GM18870 (cell line): ENCODE data around the gene CRYBB2.
"Not testable (repeated sequence)": the region's sequence is repeated elsewhere in the genome, so short reads cannot be mapped to it uniquely, and the experiment has no call there.

Experiments
- ATAC-seq: cut with Tn5 transposase; IDR thresholded peaks from one replicate; pipeline ENCODE4 v1.9.1; 2021; ENCODE audit warnings: moderate library complexity; ENCODE audit not compliant: unreplicated experiment

Gene CRYBB2, protein sequence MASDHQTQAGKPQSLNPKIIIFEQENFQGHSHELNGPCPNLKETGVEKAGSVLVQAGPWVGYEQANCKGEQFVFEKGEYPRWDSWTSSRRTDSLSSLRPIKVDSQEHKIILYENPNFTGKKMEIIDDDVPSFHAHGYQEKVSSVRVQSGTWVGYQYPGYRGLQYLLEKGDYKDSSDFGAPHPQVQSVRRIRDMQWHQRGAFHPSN

DNA sequence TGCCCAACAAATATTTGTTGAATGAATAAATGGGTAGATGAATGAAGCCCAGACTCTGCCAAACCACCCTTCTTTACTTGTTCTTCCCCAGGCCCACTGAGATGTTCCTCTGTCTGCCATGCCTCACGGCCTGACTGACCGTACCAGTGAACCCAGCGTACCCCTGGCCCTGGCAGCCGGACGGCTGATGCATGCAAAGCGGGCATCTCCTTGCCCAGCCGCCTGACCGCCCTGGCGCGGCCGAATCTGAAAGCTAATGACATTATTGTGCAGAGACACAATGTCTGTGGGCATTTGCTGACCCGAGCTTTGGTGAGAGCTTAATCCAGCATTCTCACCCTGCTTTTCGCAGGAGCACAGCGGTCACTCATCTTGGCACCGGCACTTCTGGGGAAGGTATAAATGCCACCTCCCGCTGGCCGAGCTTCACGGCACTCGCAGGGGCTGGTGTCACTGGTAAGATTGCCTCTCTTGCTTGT, at the start of gene CRYBB2:
TSS of gene CRYBB2 (plus strand) at position 429 of the 479 bp plus-strand sequence. CDS start 1,791 bp downstream, outside the sequence.
- ATAC-seq = no peak

DNA sequence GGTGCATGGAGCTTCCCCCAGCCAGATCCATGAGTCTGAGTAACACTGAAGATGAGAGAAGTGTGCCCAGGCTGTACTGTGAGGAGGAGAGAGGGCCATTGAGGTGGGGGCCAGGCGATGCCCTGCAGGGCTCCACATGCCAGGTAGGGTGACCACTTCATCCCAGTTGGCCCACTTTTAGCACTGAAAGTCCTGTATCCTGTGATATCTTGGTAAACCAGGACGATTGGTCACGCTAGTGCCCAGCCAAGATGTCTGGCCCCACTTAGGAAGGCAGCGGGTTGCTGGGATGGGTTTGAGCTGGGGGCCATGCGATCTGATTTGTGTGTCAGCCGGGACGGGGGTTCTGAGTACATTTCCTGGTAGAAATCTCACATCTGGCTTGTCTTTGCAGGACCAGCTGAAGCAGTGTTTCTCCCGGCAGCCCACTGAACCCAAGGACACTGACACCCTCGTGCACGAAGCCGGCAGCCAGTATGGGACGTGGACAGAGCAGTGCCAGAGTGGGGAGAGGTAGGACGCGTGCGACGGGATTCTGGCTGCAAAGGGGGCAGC, 48.9 kb upstream of the CRYBB2 start:
- ATAC-seq = no peak

DNA sequence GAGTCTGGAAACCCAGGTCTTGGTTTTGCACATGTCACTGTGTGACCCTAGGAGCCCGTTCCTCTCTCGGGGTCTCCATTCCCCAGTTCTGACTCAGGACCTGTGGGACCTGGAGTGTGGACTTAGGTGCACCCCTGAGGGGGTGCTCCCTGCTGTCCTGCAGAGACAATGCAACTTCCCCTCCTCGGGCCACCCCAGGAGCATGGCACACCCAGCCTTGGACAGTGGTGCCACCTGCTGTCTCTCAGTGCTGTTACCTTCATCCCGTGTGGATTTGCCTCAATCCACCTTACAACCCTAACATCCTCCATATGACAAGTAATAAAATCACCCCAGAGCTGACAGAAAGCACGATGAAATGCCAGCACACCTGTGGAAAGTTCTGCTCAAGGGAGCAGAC, 47.3 kb upstream of the CRYBB2 start:
- ATAC-seq = no peak

DNA sequence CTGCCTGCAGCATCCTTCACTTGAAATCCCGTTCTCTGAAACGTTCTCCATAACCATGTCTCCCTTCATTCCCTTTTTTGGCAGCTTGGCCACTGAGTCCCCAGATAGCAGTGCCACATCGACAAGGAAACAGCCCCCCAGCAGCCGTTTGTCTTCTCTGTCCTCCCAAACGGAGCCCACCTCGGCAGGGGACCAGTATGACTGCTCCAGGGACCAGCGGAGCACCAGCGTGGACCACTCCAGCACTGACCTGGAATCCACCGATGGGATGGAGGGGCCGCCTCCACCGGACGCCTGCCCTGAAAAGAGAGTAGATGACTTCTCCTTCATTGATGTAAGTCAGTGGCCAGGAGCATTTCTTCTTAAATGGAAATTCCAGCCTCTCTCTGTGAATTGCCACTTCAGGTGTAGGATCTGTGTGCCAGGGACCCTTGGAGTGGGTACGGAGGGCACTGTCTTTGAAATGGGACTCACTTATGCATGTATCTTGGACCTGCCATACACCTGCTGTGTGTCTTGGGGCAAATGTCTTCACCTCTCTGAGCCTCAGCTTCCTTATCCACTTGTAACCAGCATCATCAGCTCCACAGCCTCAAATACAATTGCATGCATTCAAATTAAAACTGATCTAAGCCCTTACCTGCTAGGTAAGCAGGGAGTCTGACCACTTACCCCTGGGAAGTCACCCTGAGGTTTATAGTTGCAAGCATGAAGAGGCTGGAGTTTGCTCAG, 45.1 kb upstream of the CRYBB2 start:
- ATAC-seq = no peak

DNA sequence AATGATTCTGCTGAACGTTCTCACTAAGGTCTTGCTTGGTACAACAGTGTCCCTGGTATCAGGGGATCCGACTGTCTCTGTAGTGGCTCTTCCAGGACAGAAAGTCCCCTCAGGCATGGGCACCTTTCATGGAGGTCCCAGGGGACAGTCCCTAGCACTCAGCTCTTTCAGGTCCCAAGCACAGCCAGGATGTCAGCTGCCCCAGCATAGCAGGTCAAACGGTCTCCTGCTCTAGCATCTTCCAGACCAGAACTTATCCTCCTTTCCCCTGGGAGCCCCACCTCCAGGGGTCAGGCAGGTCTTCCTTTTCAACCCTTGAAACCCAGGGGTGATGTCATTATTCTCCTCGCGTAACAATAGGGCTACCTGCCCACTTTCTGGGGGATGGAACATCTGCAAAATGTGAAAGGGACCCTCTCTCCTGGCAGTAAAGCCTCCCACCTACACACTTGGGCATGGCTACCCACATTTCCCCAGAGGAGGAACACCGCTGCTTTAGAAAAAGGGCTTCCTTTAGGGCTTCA, 44.5 kb upstream of the CRYBB2 start:
- ATAC-seq = no peak

DNA sequence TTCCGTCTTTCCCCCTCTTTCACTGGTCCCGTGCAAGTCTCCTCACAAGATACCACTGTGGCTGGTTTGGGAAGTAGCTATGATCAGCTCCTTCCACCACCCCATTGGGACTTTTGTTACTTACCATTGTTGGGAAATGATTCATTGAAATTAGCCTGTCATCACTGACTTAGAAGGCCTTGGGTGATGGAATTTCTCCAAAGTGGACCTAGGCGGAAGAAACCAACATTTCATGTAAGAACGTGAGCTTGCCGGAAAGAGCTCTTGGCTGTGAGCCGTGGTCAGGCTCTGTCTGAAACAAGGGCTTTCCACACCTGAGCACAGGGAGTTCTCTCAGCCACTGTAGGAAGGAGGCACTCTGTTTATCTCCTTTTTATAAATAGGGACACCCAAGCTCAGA, 43.3 kb upstream of the CRYBB2 start:
- no peak for ATAC-seq

DNA sequence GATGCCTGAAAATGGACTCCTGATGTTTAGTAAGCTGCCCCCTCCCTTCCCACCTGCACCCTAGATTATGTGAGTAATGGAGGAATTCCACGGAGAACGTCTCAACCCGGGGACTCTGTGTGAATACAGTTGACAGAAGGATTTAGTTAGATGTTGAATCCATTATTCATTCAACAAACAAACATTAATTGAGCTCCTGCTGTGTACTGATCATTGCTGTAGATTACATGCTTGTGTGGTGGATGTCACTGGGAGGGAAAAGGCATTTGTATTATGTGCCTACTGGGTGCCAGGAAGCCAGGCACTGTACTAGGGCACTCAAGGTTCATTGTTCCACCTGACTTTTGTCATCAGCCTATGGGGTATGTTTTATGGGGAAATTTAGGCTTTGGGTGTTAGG, 42.6 kb upstream of the CRYBB2 start:
- ATAC-seq = no peak

DNA sequence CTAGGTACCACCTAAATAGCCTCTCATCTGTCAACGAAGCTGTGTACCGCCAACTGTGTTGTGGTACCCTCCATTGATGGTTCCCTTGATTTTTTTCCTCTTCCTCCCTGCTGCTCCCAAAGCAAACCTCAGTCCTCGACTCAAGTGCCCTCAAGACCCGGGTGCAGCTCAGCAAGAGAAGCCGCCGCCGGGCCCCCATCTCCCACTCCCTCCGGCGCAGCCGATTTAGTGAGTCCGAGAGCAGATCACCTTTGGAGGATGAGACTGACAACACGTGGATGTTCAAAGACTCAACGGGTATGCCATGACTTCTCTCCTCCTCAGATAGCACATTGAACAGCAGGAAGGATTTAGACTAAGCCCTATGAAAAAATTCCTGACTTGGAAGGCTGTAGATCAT, 42.2 kb upstream of the CRYBB2 start:
- no peak for ATAC-seq

DNA sequence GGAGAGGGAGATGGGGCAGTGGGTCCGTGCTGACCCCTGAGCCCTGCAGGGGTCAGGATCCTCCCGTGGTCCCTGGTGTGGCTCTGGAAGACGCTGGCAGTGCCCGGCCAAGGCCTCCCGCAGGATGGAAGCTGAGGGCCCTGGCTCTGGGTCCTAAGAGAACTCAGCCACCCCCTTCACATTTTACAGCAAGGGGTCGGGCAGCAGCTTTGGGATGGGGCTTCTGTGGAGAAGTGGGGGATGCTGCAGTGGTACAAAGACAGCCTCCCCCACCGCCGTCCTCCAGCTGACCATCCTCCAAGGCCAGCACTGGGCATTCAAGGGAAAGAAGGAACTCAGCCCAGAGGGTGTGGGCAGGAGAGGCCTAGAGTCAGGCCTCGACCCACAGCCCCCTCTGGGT, 41.5 kb upstream of the CRYBB2 start:
- ATAC-seq = no peak

DNA sequence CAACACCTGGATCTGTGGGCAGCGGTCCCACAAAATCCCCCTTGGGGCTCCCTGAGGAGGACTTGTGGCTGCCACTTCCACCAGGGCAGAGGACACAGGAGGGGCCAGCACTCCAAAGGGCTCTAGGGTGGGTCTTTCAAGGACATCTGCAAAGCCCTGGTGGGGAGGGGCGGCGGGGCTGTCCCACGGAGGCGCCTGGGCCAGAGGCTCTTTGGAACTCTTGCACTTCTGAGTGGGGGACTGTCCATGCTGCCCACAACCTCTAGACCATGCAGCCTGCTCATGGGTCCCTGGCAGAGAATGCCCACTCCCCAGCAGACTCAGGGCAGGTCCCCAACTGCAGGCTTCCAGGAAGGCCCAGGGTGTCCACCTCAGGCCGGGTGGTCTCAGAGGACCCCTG, 41.1 kb upstream of the CRYBB2 start:
- ATAC-seq = not testable (repeated sequence)

DNA sequence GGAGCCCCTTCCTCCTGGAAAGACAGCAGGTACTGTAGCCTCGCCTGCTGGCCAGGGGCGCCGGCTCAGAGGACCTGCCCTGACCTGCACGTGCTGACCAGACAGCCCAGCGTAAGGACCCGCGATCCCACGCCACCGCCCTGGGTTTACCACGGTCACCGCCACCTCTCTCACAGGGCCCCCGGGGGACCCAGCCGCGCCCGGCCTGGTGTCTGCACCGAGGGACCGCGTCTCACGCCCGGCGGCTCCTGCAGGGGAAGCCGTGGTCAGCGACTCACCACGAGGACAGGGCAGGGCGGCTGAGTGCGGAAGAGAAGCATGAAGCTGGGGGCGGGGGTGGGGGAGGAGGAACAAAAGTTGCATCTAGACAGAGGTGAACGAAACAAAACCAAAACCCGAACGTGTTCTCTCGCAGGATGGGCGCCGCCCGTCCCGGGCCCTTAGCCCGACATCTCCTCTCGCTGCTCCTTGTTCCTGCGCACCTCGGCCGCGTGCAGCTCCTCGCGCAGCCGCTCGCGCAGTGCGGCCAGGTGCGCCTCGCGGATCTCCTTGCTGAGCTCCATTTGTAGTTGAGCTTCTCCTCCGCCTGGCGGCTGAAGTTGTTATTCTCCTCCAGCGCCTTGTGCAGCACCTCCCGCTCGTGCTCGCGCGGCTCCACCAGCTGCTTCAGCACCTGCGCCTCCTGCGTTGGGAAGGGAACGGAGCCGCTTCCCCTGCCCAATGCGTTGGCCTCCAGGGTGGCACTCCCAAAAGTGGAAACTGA, 40.4 kb upstream of the CRYBB2 start:
- not testable (repeated sequence) for ATAC-seq

DNA sequence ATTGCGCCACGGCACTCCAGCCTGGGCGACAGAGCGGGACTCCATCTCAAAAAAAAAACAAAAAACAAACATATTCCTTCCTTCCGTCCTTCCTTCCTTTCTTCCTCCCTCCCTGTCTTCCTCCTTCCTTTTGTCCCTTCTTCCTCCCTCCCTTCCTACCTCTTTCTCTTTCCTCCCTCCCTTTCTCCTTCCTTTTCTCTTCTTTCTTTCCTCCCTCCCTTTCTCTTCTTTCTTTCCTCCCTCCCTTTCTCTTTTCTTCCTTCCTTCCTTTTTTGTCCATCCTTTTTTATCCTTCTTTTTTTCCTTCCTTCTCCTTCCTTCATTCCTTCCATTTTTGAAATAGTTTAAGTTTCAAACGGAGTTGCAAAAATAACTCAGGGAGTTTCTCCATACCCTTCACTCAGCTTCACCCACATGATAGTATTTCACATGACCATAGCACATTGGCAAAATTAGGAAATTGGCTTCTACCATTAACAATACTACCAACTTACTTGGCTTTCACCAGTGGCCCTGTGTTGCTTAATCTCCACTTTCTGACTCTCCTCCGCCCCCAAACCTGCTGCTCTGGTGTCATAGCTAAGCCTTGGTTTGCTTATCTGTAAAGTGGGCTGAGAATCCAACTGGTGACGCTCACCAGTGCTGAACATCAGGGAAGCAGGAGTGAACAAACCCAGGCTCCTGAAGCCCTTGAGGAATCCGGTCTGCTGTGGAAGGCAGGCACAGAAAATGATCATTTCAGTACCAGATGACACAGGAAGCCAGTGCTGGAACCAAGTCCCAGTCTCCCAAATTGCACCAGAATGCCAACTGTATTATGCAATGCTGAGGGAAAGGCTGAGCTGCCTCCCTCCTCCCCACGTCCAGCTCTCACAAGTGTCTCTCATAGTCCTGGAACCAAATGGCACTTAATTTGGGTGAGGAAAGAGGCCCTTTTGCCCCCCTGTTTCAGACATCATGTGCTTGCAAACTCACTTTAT, 37.0 kb upstream of the CRYBB2 start:
- no peak for ATAC-seq

DNA sequence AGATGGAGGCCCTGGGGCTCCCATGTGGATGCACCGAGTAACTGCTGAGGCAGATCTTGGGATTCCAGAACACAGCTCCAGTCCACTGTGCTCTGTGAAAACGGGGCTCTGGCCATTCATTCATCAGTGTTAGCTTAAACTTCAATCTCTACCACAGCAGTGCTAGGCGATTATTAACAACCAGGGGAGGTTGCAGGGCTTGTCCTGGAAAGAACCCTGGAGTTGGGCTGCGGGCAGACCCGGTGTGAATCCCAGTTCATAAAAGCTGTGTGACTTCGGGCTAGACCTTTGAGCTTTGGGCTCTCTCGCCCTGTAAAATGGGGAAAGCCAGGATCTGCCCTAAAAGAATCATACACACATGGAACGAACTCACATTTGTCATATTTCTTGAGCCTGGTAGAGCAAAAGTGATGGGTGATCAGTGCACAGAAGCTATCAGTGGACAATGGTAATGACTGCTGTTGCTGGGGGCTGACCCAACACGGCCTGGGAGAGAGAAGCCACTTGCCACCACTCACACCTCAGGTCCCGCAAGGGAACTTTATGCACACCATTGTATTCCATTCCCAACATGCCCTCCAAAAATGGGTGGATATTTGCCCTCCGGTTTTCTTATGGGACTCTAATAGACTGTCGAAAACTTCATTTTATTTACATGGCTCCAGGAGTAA, 35.4 kb upstream of the CRYBB2 start:
- ATAC-seq = no peak

DNA sequence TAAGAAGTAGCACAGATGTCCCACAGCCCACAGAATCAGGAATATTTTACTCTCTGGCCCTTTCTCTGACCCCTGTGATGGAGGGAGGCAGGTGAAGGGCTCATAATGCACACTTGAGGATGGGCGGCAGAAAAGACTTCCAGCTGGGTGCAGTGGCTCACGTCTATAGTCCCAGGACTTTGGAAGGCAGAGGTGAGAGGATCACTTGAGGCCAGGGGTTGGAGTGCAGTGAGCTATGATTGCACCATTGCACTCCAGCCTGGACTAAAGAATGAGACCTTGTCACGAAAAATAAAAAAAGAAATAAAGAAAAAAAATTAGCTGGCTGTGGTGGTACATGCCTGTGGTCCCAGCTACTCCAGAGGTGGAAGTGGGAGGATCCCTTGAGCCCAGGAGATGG, 33.3 kb upstream of the CRYBB2 start:
- no peak for ATAC-seq

DNA sequence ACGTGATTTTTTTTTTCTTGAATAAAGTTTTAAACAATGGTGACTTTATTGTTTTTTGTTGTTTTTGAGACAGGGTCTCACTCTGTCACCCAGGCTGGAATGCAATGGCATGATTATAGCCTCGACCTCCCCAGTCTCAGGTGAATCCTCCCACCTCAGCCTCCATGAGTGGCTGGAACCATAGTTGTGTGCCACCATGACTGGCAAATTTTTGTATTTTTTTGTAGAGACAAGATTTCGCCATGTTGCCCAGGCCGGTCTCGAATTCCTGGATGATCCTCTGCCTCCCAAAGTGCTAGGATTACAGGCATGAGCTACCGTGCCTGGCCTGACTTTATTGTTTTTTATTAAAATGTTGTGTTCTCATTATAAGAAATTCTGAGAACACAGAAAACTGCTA, 32.0 kb upstream of the CRYBB2 start:
- ATAC-seq = no peak

DNA sequence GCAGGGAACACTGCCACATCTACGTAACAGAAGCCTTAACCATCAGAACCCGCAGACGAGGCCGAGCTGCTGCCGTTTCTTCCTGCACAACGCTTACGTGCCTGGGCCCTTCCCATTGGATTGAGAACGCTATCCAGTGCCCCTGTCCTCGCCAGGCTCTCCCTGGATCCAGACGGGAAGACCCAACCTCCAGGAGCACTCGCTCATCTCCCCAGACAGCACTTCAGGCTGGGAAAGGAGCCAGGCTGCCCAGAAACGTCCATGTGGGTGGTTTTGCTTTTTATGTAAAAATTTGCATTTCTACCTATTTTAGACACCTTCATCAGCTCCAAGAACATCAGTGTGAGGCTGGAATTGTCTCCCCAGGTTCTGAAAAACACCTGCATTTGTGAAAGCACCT, 27.0 kb upstream of the CRYBB2 start:
- no peak for ATAC-seq

DNA sequence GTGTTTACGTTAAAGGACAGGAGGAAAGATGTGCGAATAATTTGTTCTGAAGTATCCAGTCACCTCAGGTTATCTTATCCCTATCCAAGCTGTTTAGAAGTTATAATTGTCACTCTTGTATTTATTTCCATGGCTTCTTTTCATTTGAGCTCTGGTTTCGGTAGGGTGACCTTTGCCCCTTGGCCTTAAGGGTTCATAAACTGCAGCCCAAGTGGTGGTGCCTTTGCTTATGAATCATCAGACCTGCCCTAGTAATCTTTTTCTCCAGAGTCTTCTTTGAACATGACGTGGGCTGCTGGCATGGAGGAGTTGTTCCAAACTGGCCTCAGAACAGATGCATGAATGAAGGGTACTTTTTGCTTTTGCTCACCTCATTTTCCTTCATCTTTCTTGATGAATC, 26.3 kb upstream of the CRYBB2 start:
- no peak for ATAC-seq

DNA sequence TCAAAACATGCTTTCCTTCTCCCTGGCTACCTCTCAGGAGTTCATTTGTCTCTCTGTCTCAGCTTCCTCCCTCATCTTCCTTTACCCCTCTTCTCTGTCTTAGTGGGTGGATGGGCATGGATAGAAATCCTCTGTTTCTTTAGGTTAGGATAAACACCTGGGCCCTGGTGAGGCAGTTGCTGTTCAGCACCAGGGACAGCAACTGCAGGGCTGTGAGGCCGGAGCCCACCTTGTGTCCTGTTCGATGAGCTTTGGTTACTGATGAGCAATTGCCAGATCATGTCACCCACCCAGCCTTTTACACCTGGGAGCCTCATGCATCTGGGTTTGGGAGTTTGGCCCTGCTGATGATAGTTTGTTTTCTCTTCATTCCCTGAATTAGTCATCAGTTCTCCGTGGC, 25.9 kb upstream of the CRYBB2 start:
- ATAC-seq = no peak

DNA sequence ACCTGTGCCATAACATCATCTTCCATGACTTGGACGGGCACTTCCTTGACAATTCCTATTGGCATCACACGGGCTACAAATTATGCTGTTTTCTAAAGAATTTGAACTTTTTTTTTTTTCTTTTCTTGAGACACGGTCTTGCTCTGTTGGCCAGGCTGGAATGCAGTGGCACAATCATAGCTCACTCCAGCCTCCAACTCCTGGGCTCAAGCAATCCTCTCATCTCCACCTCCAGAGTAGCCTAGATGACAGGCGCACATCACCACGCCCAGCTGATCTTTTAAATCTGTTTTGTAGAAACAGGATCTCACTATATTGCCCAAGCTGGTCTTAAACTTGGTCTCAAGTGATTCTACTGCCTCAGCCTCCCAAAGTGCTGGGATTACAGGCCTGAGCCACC, 23.1 kb upstream of the CRYBB2 start:
- no peak for ATAC-seq

DNA sequence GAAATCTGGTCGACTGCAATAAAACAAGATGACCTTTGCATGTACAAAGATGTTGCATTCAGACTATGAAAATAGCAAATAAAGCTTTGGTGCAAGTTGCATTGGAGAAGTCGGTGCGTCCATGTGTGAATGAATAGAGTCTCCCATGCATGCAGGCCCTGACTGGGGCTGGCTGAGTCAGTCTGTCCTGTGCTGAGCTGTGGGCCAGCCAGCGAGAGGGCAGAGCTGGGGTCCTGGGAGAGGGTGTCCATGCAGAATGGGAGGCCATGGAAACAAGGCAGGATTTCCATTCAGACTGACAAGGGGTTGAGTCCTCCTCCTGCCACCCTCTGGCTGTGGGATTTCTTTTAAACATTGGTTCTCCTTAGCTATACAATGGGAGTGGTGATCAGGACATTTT, 22.1 kb upstream of the CRYBB2 start:
- no peak for ATAC-seq
